ENCODE results near the gene RFX2. TPM values are rescaled to one million over a fixed set of nuclear protein-coding genes. Genes with fewer than 3 reads are reported as not detected.

The RFX2 gene
- polyA plus RNA-seq, 2 donors, result 5.3 to 8.8 TPM

DNA sequence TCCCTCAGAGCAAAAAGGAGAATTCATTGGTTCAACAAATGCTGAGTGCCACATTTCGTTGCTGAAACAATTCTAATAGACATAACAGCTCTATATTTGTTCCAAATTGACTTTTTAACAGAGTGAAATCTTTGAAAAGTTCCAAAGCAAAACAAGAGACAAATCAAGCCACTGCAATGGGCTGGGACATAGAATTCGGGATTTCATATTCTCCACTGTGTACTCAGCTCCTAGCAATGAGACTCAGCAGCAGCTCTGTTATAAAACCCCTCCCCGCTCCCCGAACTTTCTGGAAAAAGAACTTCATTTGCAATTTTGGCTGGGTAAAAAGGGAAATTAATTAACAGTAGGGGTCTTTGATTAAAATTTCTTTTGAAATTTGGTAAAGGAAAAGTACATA lies 11.3 kb downstream of the RFX2 start:
- Histone ChIP-seq H3K9me3 (ENCODE audit: control insufficient read depth in 2 of 2, insufficient read depth in 1 of 2, low read depth in 1 of 2, low read length in 1 of 2) (no peaks in the 10 kb centered on the region), H3K4me3 (ENCODE audit: low read depth in 1 of 2, low read length in 2 of 2) (no peak overlapping the region), H3K4me1 (ENCODE audit: control insufficient read depth in 2 of 2, insufficient read depth in 2 of 2, low read length in 1 of 2) (peaks cover 0 to 10% of the 10 kb centered on the region in 2 donors), H3K36me3 (ENCODE audit: control insufficient read depth in 2 of 2, insufficient read depth in 2 of 2, low read length in 1 of 2) (peaks cover 0 to 2% of the 10 kb centered on the region in 2 donors), H3K27me3 (ENCODE audit: control insufficient read depth in 1 of 2, insufficient read depth in 2 of 2, low read length in 2 of 2) (no peaks in the 10 kb centered on the region), H3K27ac (ENCODE audit: low read depth in 2 of 2, low read length in 1 of 2) (peak overlapping the region; percentile 31 to 47)
- 55 to 59% methylated on average over 4 of the region's 4 CpGs for WGBS, 2 donors

GRCh38 chr19:6098574-6098973 lies 11.7 kb downstream of the RFX2 start:
- Histone ChIP-seq H3K4me1 (ENCODE audit: control insufficient read depth in 2 of 2, insufficient read depth in 2 of 2, low read length in 1 of 2) (peaks cover 0 to 10% of the 10 kb centered on the region in 2 donors), H3K27ac (ENCODE audit: low read depth in 2 of 2, low read length in 1 of 2) (peak overlapping the region; percentile 18)

GRCh38 chr19:6097911-6098310 lies 12.4 kb downstream of the RFX2 start:
- Histone ChIP-seq H3K9me3 (ENCODE audit: control insufficient read depth in 2 of 2, insufficient read depth in 1 of 2, low read depth in 1 of 2, low read length in 1 of 2) (no peaks in the 10 kb centered on the region), H3K27me3 (ENCODE audit: control insufficient read depth in 1 of 2, insufficient read depth in 2 of 2, low read length in 2 of 2) (no peaks in the 10 kb centered on the region), H3K36me3 (ENCODE audit: control insufficient read depth in 2 of 2, insufficient read depth in 2 of 2, low read length in 1 of 2) (peaks cover 0 to 2% of the 10 kb centered on the region in 2 donors), H3K27ac (ENCODE audit: low read depth in 2 of 2, low read length in 1 of 2) (peak overlapping the region; percentile 18 to 34), H3K4me1 (ENCODE audit: control insufficient read depth in 2 of 2, insufficient read depth in 2 of 2, low read length in 1 of 2) (peaks cover 2 to 11% of the 10 kb centered on the region in 2 donors), H3K4me3 (ENCODE audit: low read depth in 1 of 2, low read length in 2 of 2) (no peak overlapping the region)
- 73 to 74% methylated on average over 4 of the region's 4 CpGs for WGBS, 2 donors

More at GRCh38 chr19:6098574-6098973, 11.7 kb downstream of the RFX2 start:
- H3K4me3 ChIP-seq (ENCODE audit: low read depth in 1 of 2, low read length in 2 of 2), result no peak overlapping the region
- no peaks in the 10 kb centered on the region for H3K27me3 ChIP-seq (ENCODE audit: control insufficient read depth in 1 of 2, insufficient read depth in 2 of 2, low read length in 2 of 2)
- 28 to 42% methylated on average over 5 of the region's 5 CpGs for WGBS, 2 donors
- peaks cover 0 to 2% of the 10 kb centered on the region in 2 donors for H3K36me3 ChIP-seq (ENCODE audit: control insufficient read depth in 2 of 2, insufficient read depth in 2 of 2, low read length in 1 of 2)
- no peaks in the 10 kb centered on the region for H3K9me3 ChIP-seq (ENCODE audit: control insufficient read depth in 2 of 2, insufficient read depth in 1 of 2, low read depth in 1 of 2, low read length in 1 of 2)

- 71 to 82% methylated on average over 4 of the region's 4 CpGs for WGBS, 2 donors
Measured at GRCh38 chr19:6095760-6096159, 14.5 kb downstream of the RFX2 start.

GRCh38 chr19:6092329-6093286 lies 17.7 kb downstream of the RFX2 start:
- Histone ChIP-seq H3K9me3 (ENCODE audit: control insufficient read depth in 2 of 2, insufficient read depth in 1 of 2, low read depth in 1 of 2, low read length in 1 of 2) (no peaks in the 10 kb centered on the region), H3K27me3 (ENCODE audit: control insufficient read depth in 1 of 2, insufficient read depth in 2 of 2, low read length in 2 of 2) (no peaks in the 10 kb centered on the region), H3K4me3 (ENCODE audit: low read depth in 1 of 2, low read length in 2 of 2) (peak overlapping the region in 1 of 2 donors; percentile 29), H3K4me1 (ENCODE audit: control insufficient read depth in 2 of 2, insufficient read depth in 2 of 2, low read length in 1 of 2) (peaks cover 5 to 13% of the 10 kb centered on the region in 2 donors), H3K27ac (ENCODE audit: low read depth in 2 of 2, low read length in 1 of 2) (peak overlapping the region; percentile 98 to 99), H3K36me3 (ENCODE audit: control insufficient read depth in 2 of 2, insufficient read depth in 2 of 2, low read length in 1 of 2) (peaks cover 0 to 2% of the 10 kb centered on the region in 2 donors)
- 35 to 41% methylated on average over 40 of the region's 40 CpGs for WGBS, 2 donors

More at GRCh38 chr19:6095760-6096159, 14.5 kb downstream of the RFX2 start:
- H3K4me1 ChIP-seq (ENCODE audit: control insufficient read depth in 2 of 2, insufficient read depth in 2 of 2, low read length in 1 of 2), result peaks cover 5 to 6% of the 10 kb centered on the region in 2 donors
- no peaks in the 10 kb centered on the region for H3K27me3 ChIP-seq (ENCODE audit: control insufficient read depth in 1 of 2, insufficient read depth in 2 of 2, low read length in 2 of 2)
- peaks cover 0 to 2% of the 10 kb centered on the region in 2 donors for H3K36me3 ChIP-seq (ENCODE audit: control insufficient read depth in 2 of 2, insufficient read depth in 2 of 2, low read length in 1 of 2)
- H3K4me3 ChIP-seq (ENCODE audit: low read depth in 1 of 2, low read length in 2 of 2), result no peak overlapping the region
- peak overlapping the region in 1 of 2 donors; percentile 34 for H3K27ac ChIP-seq (ENCODE audit: low read depth in 2 of 2, low read length in 1 of 2)
- H3K9me3 ChIP-seq (ENCODE audit: control insufficient read depth in 2 of 2, insufficient read depth in 1 of 2, low read depth in 1 of 2, low read length in 1 of 2), result no peaks in the 10 kb centered on the region

DNA sequence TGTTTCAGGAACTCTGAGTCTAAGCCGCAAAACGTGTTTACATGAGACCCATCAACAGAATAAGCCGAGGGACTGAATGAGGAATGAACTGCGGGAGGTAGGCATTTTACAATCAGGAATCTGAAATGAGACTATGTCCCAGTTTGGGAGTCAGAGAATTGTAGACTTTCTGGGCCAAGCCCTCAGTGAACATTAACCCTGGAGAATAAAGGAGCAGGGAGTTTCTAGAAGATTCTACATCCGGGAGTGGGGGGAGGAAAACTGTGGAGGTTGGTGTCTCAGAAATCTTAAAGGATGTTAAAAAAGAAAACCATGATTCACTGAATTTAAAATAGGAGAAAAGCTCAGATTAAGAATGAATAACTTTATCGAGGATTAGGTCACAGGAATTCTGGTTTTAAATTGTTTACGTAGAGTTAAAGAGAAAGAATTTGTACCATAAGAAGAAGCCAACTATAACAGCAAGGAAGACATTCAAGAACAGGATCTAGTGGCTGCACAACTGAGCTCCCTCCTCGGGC lies 18.5 kb downstream of the RFX2 start:
- H3K36me3 ChIP-seq (ENCODE audit: control insufficient read depth in 2 of 2, insufficient read depth in 2 of 2, low read length in 1 of 2), result peaks cover 0 to 2% of the 10 kb centered on the region in 2 donors
- H3K9me3 ChIP-seq (ENCODE audit: control insufficient read depth in 2 of 2, insufficient read depth in 1 of 2, low read depth in 1 of 2, low read length in 1 of 2), result no peaks in the 10 kb centered on the region
- 24 to 31% methylated on average over 8 of the region's 8 CpGs for WGBS, 2 donors
- peak overlapping the region in 1 of 2 donors; percentile 29 for H3K4me3 ChIP-seq (ENCODE audit: low read depth in 1 of 2, low read length in 2 of 2)
- H3K27me3 ChIP-seq (ENCODE audit: control insufficient read depth in 1 of 2, insufficient read depth in 2 of 2, low read length in 2 of 2), result no peaks in the 10 kb centered on the region
- H3K27ac ChIP-seq (ENCODE audit: low read depth in 2 of 2, low read length in 1 of 2), result peak overlapping the region; percentile 98 to 99
- H3K4me1 ChIP-seq (ENCODE audit: control insufficient read depth in 2 of 2, insufficient read depth in 2 of 2, low read length in 1 of 2), result peaks cover 5 to 14% of the 10 kb centered on the region in 2 donors

DNA sequence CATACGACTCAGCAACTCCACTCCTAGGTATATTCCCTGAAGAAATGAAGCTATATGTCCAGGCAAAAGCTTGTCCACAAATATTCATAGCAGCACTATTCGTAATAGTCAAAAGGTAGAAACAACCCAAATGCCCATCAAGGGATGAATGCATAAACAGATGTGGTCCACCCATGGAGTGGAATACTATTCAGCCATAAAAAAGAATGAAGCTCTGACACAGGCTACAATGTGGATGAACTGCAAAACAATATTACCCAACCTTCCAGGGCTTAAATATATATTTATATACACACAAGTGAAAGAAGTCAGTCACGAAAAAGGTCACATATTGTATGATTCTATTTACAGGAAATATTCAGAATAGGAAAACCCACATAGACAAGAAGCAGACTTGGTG lies 19.7 kb downstream of the RFX2 start:
- 92 to 94% methylated on average over 3 of the region's 3 CpGs for WGBS, 2 donors
- H3K4me1 ChIP-seq (ENCODE audit: control insufficient read depth in 2 of 2, insufficient read depth in 2 of 2, low read length in 1 of 2), result peaks cover 5 to 17% of the 10 kb centered on the region in 2 donors
- H3K27ac ChIP-seq (ENCODE audit: low read depth in 2 of 2, low read length in 1 of 2), result peak overlapping the region; percentile 65 to 99
- H3K9me3 ChIP-seq (ENCODE audit: control insufficient read depth in 2 of 2, insufficient read depth in 1 of 2, low read depth in 1 of 2, low read length in 1 of 2), result no peaks in the 10 kb centered on the region
- no peaks in the 10 kb centered on the region for H3K27me3 ChIP-seq (ENCODE audit: control insufficient read depth in 1 of 2, insufficient read depth in 2 of 2, low read length in 2 of 2)
- H3K36me3 ChIP-seq (ENCODE audit: control insufficient read depth in 2 of 2, insufficient read depth in 2 of 2, low read length in 1 of 2), result peaks cover 0 to 2% of the 10 kb centered on the region in 2 donors
- no peak overlapping the region for H3K4me3 ChIP-seq (ENCODE audit: low read depth in 1 of 2, low read length in 2 of 2)

GRCh38 chr19:6088602-6089049 lies 21.7 kb downstream of the RFX2 start:
- Histone ChIP-seq H3K4me1 (ENCODE audit: control insufficient read depth in 2 of 2, insufficient read depth in 2 of 2, low read length in 1 of 2) (peaks cover 5 to 17% of the 10 kb centered on the region in 2 donors), H3K27me3 (ENCODE audit: control insufficient read depth in 1 of 2, insufficient read depth in 2 of 2, low read length in 2 of 2) (no peaks in the 10 kb centered on the region), H3K9me3 (ENCODE audit: control insufficient read depth in 2 of 2, insufficient read depth in 1 of 2, low read depth in 1 of 2, low read length in 1 of 2) (no peaks in the 10 kb centered on the region), H3K36me3 (ENCODE audit: control insufficient read depth in 2 of 2, insufficient read depth in 2 of 2, low read length in 1 of 2) (no peaks in the 10 kb centered on the region), H3K27ac (ENCODE audit: low read depth in 2 of 2, low read length in 1 of 2) (peak overlapping the region; percentile 85 to 94), H3K4me3 (ENCODE audit: low read depth in 1 of 2, low read length in 2 of 2) (no peak overlapping the region)
- 43 to 68% methylated on average over 3 of the region's 3 CpGs for WGBS, 2 donors

DNA sequence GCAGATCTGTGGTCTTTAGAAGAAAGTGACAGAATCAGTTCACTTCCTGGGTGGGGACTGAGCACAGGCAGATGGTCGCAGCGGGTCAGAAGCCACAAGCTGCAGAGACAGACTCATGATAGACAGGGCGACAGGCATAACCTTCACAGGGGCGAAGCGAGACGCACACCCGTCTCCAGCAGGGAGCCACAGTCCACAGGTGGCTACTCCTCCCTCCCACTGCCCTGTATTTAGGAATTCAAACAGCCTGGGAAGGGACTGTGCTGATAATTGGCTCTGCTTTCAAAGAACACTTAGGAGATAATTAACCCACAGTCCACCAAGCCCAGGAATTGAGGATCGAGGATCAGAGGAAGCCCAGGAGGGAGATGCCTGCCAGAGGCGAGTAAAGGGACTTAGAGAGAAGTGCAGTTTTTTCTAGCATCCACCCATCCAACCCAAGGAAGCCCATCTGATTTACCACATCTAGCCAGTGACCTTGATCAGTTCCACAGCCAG lies 23.2 kb downstream of the RFX2 start:
- Histone ChIP-seq H3K27ac (ENCODE audit: low read depth in 2 of 2, low read length in 1 of 2) (peak overlapping the region; percentile 85 to 94), H3K4me1 (ENCODE audit: control insufficient read depth in 2 of 2, insufficient read depth in 2 of 2, low read length in 1 of 2) (peaks cover 0 to 13% of the 10 kb centered on the region in 2 donors), H3K27me3 (ENCODE audit: control insufficient read depth in 1 of 2, insufficient read depth in 2 of 2, low read length in 2 of 2) (no peaks in the 10 kb centered on the region), H3K9me3 (ENCODE audit: control insufficient read depth in 2 of 2, insufficient read depth in 1 of 2, low read depth in 1 of 2, low read length in 1 of 2) (no peaks in the 10 kb centered on the region), H3K36me3 (ENCODE audit: control insufficient read depth in 2 of 2, insufficient read depth in 2 of 2, low read length in 1 of 2) (no peaks in the 10 kb centered on the region), H3K4me3 (ENCODE audit: low read depth in 1 of 2, low read length in 2 of 2) (no peak overlapping the region)
- 30 to 45% methylated on average over 9 of the region's 9 CpGs for WGBS, 2 donors
